LNCAP (cell line): Measurements from ENCODE around the gene SOX30.

ENCODE experiments used
- TF ChIP-seq, protein P1 (sequence below): fragments of 450-650 bp; IDR thresholded peaks from 2 replicates; pipeline ENCODE4 v1.5.1; 2017; ENCODE audit warnings: mild to moderate bottlenecking

The SOX30 gene

DNA sequence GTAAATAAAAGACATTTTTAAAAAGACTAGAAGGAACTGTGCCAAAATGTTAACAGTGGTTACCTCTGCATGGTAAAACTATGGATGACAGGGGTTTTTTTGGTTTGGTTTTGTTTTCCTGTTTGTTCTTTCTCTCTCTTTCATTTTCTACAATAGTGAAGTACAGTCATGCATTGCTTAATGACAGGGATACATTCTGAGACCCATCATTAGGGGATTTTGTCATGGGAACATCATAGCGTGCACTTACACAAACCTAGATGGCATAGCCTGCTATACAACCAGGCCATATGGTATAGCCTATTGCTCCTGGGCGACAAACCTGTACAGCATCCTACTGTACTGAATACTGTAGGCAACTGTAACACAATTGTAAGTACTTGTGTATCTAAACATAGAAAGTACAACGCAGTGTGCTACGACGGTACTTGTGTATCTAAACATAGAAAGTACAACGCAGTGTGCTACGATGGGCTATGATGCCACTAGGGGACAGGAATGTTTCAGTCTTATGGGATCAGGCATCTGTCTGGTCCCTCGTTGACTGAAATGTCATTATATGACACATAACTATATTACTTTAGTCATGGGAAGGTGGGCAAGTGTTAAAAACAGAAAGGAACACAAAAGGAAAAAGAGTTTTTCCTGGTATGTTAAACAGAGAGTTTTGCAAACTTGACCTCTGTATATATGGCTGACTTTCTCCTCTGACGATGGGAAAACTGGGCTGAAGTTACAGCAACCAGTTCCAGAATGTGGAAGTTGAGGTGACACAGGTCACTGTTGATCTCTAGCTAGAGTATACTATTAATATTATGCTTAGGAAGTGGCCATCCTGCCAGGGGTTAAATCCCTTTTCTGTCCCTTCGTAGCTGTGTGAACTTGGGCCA is 69.3 kb downstream of the SOX30 start:
- TF ChIP-seq, protein P1, sequence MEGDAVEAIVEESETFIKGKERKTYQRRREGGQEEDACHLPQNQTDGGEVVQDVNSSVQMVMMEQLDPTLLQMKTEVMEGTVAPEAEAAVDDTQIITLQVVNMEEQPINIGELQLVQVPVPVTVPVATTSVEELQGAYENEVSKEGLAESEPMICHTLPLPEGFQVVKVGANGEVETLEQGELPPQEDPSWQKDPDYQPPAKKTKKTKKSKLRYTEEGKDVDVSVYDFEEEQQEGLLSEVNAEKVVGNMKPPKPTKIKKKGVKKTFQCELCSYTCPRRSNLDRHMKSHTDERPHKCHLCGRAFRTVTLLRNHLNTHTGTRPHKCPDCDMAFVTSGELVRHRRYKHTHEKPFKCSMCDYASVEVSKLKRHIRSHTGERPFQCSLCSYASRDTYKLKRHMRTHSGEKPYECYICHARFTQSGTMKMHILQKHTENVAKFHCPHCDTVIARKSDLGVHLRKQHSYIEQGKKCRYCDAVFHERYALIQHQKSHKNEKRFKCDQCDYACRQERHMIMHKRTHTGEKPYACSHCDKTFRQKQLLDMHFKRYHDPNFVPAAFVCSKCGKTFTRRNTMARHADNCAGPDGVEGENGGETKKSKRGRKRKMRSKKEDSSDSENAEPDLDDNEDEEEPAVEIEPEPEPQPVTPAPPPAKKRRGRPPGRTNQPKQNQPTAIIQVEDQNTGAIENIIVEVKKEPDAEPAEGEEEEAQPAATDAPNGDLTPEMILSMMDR, result no peak

DNA sequence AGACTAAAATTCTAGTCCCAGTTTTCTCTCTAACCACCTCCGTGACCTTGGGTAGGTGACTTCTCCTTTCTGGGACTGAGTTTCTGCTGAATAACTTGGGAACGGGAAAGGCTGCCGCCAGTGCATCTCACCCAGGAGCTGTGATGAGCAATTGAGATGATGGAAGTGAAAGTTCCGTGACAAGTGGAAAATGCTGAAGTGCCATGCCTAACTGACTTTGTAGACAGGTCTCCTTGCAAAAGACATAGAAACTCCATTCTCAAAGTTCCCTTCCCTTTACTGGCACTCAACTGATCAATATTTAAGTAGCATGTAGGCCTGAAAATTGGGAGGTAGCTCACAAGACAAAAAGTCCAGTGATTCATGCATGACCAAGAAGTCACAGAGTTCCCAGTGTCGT is 70.3 kb downstream of the SOX30 start:
- TF ChIP-seq, protein P1, result no peak

DNA sequence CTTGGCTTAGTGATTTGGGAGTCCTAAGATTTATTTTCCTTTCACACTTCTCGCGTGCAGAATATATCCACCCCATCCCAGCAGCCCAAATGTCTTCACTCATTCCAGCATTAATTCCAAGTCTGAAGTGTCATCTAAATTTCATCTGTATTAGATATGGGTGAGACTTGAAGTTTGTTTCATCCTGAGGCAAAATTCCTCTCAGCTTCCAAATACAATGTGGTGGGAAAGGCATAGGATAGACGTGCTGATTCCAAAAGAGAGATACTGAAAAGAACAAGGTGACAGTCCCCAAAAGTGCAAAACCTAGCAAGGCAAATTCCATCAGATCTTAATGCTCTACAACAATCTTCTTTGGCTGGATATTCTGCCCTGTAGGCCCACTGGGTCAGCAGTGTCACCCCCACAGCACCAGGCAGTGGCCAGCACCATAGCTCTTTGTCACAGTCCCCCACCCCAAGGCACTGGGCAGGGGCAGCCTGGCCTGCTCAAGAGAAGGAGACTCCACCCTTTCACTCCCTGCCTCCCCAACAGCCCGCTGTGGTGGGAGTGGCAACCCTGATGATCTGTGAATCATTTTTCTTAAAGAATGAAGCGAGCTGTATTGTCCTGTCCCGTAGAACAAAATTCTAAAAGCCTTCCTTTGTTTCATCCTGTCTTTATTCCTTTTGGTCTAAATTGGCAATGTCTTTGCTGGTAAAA is 74.0 kb downstream of the SOX30 start:
- TF ChIP-seq, protein P1, result no peak

DNA sequence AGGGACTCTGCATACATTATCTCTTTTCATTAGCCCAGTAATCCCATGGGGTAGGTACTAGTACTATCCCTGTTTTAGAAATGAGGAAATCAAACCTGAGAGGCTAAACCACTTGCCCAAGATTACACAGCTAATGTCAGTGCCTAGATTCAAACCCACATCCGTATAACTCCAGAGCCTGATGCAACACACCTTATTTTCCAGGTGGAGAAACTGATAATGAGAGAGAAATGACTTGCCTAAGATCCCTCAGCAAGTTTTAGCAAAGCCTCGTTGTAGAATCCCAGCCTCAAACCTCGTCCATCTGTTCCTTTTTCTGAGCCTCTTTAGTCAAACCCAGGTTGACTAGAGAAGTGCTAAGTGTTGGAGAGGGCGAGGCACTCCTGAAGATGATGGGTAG is 75.6 kb downstream of the SOX30 start:
- TF ChIP-seq, protein P1, result no peak
